KBM-7 (cell line): ENCODE data around the gene PPCDC.

ENCODE experiments used
- DNase-seq: peaks from one replicate; pipeline ENCODE4 v3.0.0-alpha.2; 2015
- in situ Hi-C: fragments of 300-500 bp; cut with MboI; formaldehyde crosslinking; loops from 2 replicates; pipeline ENCODE4 v1.14.3; 2020; ENCODE audit warnings: low sequenced_read_pairs, low pct_unique_long_range_greater_than_20kb, mixed read lengths

Gene PPCDC

DNA sequence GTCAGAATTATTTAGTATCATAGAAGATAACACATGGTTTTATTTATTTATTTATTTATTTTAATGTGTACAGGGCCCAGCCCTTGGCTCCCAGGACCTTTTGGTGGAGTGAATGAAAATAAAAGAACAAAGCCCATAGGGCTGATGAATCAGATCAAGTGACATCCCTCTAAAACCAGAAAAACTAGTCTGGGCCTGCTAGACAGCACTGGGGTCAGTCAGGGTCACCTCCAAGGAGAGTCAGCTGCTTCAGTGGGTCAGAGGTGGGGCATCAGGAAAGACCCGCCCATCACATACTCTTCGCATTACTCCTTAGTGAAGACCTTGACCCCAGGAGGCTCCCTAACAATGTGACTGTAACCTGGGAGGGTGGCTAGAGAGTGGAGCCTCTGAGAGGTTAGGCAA, 12.8 kb downstream of the PPCDC start:
- DNase-seq, result no peak
- in situ Hi-C loops, result no loop called here

DNA sequence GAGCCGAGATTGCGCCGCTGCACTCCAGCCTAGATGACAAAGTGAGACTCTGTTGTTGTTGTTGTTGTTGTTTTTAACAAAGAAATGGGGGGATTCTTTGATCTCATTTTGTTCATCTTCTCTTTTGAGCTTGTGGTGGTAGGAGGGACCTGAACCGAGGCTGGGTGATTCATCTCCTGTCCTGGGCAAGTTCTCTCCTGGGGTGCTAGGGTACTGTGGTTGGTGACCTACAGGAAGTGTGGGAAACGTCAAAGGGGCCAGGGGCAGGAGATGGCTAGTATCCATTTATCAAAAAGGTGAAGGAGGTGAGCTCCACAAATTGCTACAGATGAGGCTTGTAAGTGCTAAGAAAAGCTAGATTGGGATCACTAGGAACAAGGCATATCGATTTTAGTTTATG, 14.3 kb downstream of the PPCDC start:
- no peak for DNase-seq
- in situ Hi-C loops, result no loop called here

DNA sequence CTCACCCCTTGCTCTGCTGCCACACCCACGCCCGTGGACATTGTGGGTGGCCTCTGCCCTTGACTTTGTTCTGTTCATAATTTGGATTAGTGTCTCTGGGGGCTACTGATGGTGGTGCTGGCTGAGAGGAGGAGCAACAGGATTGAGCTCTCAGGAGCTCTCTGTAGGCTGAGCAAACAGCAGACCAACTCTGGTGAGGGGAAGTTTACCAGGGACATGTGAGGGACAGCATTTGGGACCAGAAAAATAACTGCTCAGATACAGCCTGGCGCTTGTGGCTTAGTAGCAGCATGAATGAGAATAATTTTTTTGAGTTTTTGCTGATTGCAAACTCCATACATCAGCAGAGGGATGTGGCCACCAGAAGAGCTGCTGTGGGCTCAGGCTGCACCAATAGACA, 14.8 kb downstream of the PPCDC start:
- DNase-seq, result no peak
- in situ Hi-C loops, result no loop called here

DNA sequence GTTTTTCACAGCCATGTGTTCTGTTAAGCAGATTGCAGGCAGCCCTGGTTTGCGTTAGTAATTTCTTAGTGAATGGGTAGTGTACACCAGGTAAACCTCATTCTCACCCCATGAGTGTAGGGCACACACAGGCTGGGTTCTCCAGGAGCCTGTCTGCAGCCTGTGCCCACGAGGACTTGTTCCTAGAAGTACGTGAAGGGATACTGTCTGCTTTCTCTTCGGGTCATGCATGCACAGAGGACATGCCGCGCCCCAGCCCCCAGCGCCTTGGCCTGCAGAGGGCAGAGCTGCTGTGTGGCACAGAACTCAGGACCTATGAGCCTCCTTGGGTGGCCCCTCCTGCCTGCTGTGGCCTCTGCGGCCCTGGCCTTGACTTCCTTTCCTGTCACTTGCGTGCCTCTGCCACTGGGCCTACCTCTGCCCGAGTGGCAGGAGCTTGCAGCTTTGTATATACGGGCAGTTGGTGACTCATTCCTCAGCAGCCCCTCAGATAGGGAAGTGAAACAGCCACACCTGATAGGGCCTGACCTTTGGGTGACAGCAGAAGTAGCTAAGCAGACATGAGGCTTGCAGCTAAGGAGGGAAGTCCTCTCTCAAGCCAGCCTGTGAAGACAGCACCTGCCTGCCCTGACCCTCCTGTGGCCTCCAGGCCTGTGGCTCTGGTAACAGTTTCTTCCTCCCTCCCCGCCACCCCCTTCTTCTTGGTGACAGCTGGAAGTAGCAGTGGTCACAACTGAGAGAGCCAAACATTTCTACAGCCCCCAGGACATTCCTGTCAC, 19.5 kb downstream of the PPCDC start:
- in situ Hi-C loops, result no loop called here

DNA sequence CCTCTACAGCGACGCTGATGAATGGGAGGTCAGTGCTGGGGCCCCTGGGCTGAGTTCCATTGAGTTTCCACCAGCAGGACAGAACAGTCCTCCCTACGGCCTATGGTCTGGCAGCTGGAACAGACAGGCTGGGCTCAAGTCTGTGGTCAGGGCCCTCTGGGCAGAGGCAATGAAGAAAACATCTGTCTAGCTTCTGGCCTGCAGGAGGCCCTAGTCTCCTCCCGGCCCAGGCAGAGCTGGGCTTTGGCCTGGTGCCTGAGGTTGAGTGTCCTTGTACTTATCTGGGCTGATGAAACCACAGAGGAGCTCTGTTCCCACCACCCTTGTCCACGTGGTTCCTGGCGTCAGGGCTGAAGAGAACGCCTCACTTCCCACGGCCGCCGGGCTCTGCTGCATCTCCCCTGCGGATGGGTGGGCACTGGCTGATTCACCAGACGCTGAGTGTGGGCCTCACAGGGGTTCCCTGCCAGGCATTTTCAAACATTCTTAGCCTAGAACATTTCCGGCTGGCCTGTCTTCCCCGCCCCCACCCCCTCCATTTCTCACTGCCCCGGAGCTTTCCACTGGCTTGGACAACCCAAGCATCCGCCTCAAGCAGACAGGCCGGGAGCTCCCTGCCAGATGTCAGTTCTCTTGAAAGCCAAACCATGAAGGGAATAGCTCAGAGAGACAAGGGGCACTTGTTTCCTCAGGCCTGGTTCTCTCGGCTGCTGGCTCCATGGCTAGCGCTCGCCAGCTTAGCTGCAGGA, 20.3 kb downstream of the PPCDC start:
- in situ Hi-C loops, result no loop called here
- DNase-seq, result peak; percentile 92

More for the DNA sequence above, 19.5 kb downstream of the PPCDC start:
- DNase-seq, result peak; percentile 100

DNA sequence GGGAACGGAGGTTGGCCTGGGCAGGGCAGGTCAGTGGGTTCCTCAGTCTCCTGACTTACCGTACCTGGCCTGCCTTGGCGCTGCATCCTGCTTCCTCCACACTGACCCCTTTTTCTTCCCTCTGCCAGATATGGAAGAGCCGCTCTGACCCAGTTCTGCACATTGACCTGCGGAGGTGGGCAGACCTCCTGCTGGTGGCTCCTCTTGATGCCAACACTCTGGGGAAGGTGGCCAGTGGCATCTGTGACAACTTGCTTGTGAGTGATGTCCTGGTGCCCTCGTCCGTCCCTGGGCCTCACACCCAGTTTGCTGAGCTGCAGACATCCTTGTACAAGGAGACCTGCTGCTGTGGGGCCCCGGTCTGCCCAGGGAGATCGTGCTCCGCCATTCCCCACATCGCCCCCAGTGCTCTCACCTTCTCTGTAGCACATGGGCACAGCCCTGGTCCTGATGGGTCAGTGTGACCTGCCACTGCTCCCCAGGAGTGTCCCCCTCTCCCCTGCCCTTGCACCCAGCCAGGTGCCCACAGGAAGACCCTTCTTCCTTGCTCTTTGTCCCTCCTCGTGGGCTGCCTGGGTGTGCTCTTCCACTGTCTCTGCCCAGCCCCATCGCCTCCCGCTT, 21.0 kb downstream of the PPCDC start:
- in situ Hi-C loops, result no loop called here
- no peak for DNase-seq

DNA sequence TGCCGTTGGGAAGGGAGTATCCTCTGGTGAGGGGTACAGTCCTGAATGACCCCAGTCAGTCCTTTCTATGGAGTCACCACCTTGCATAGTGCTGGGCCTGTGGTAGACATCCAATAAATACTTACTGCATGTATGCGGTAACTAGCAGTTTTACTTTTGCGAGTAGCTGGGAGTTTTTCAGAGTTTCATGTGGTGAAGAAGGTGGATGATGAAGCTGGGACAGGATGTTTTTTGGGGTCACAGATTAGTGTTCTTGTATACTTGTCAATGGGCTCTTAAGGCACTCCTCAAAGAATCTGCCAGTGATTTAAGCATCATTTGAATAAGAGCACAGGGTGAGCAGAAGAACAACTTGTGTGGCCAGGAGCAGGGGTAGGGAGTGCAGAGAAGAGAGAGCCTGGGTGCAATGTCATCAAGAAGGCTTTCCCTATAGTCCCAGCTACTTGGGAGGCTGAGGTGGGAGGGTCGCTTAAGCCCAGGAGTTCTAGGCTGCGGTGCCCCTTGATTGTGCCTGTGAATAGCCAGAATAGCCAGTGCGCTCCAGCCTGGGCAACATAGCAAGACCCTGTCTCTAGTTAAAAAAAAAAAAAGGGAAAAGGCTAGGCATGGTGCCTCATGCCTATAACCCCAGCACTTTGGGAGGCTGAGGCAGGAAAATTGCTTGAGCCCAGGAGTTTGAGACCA, 22.1 kb downstream of the PPCDC start:
- in situ Hi-C loops, result no loop called here
- no peak for DNase-seq

DNA sequence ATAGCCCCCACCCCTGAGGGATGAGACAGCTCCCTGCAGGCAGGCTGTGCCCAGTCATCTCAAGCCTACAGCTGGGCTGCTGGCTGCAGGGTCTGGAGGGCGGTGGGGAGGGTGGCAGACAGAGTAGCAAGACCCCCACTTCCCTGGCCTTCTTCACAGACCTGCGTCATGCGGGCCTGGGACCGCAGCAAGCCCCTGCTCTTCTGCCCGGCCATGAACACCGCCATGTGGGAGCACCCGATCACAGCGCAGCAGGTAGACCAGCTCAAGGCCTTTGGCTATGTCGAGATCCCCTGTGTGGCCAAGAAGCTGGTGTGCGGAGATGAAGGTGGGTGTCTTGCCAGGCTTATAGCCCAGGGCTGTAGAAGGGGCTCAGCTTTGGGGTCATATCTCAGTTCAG, 25.0 kb downstream of the PPCDC start:
- in situ Hi-C loops, result no loop called here
- no peak for DNase-seq

DNA sequence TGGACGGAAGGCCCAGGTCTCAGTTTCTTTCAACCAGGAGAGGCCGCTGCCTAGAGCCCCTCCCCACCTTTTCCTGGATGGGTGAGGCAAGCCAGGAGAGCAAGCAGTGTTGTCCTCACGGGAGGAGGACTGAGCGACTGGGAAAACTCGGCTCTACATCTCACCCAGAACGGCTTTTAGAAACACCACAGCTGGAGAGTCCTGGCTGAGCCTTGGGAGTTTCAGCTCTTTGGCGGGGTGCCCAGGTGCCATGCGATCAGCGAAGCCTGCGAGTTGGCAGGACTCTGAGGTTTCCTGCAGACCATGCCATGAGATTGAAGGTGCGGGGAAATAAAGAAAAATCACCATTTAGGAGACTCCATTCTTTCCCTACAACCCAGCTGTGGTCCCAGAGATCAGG, 26.0 kb downstream of the PPCDC start:
- DNase-seq, result no peak
- in situ Hi-C loops, result no loop called here

DNA sequence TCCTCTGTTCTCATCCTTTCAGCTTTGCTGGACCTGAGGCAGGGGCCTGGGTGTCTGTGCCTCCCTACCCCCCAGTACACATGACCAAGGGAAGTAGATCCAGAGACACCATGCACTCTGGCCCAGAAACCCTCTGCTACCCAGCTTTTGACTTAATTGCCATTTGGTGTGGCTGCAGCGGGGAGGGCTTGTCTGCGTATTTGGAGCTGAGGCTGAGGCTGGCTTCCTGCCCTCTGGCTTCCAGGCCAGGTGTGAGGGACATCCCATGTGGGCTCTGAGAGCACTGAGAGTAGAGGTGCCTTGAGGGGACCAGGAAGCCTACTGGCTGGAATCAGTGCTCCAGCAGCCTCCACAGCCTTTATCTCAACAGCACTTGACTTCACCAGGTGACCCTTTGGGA, 26.9 kb downstream of the PPCDC start:
- DNase-seq, result no peak
- in situ Hi-C loops, result no loop called here

DNA sequence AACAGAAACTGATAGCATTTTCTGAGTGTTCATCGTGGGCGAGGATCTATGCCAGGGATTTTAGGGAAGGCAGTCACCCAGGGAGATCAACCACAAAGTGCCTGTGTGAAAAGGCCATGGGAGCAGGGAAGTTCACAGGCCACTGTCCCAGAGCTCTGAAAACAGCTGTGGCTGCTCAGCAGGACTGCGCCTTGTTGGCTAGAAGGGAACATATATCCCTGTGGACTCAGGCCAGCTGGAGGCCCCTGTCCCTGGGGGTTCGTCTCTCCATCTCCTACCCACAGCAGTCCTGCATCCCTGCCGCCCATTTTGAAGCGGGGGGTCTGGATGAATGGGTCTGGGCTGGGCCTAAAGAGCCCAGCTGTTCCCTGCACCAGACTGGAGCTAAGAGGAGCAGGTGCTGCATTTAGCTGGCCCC, 27.8 kb downstream of the PPCDC start:
- in situ Hi-C loops, result no loop called here
- no peak for DNase-seq

DNA sequence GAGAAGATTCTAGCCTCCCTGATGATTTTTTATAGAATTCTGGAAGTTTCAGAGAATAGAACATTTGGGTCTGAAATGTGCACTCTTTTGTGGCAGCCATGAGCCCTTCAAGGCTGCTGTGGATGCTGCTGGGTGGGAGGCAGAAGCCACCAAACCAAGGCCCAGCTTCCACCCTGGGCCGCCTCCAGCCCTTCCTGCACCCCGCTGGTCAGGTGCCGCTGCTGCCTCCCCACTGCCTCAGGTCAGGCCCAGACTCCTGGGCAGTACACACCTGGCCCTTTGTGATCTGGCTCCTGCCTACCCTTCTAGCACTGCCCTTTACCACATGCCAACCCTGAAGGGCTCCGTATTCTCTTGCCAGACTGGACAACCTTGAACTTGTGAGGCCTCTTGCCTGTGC, 28.3 kb downstream of the PPCDC start:
- DNase-seq, result no peak
- in situ Hi-C loops, result no loop called here

DNA sequence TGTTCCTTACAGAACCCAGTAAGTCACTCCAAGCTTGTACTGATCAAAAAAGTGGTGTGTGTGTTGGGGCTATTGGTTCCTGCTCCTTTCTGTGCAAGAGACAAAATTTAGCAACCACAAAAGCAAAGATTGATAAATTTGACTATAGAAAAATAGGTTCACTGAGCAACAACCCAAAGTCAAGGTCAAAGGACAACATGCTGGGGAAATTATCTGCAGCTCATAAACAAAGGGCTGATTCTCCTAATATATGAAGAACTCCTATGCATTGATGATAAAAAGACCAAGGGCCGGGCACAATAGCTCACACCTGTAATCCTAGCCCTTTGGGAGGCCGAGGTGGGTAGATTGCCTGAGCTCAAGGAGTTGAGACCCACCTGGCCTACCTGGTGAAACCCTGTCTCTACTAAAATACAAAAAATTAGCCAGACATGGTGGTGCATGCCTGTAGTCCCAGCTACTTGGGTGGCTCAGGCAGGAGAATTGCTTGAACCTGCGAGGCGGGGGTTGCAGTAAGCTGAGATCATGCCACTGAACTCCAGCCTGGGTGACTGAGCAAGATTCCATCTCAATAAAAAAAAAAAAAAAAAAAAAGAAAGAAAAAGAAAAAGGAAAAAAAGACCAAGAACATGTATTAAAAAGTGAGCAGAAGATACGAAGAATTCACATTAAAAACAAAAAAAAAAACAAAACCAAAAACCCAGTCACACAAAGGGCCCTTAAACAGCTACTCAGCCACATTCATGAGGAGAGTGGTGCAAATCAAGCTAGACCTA, 29.8 kb downstream of the PPCDC start:
- no peak for DNase-seq
- in situ Hi-C loops, result no loop called here

DNA sequence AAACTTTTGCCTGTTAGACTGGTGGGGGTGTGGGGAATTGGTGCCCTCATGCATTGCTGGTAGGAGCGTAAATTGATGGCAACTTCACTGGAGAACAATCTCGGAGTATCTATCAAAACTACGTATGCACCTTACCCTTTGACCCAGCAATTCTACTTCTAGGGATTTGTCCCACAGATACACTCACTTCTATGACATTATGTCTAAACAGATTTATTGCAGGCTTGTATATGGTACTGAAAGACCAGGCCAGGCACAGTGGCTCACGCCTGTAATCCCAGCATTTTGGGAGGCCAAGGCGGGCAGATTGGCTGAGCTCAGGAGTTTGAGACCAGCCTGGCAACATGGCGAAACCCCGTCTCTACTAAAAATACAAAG, 30.3 kb downstream of the PPCDC start:
- in situ Hi-C loops, result no loop called here

DNA sequence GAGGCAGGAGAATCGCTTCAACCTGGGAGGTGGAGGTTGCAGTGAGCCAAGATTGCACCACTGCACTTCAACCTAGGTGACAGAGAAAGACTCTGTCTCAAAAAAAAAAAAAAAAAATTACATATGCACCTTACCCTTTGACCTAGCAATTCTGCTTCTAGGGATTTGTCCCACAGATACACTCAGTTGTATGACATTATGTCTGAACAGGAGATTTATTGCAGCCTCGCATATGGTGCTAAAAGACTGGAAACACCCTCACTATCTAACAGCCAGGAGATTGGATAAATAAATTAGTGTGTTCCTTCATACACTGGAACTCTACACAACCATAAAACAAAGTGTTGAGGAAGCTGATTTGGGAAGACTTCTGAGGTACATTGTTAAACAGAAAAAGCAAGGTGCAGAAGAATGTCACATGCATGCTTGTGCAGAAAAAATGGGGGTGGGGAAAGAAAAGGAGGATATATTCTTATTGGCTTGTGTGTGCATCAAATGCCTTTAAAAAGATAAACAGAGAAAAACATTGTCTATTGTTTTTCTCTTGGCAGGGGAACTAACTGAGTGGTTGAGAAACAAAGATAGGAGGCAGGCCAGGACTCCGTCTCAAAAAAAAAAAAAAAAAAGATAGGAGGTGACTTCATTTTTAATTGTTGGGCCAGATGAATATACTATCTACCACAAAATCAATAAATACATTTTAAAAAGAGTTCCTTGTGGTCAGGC, 30.9 kb downstream of the PPCDC start:
- in situ Hi-C loops, result no loop called here
- DNase-seq, result no peak

More for the DNA sequence above, 30.3 kb downstream of the PPCDC start:
- DNase-seq, result no peak

DNA sequence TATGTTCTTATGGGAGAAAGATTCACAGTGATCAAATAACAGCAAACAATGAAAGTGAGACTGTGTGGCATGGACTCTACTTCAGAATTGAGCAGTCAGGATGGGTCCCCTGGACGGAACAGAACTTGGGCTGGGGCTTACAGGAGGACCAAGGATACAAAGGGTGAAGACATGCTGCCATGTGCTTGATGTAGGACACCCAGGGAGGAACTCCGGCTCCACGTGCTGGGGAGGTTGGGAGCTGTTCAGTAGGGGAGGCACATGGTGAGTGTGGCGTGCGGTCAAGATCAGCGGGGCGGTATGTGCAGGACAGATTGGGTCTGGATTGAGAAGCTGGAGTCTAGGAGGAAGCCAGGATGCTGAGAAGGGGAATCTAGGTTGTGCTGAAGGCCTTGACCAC, 32.6 kb downstream of the PPCDC start:
- DNase-seq, result no peak
- in situ Hi-C loops, result no loop called here

DNA sequence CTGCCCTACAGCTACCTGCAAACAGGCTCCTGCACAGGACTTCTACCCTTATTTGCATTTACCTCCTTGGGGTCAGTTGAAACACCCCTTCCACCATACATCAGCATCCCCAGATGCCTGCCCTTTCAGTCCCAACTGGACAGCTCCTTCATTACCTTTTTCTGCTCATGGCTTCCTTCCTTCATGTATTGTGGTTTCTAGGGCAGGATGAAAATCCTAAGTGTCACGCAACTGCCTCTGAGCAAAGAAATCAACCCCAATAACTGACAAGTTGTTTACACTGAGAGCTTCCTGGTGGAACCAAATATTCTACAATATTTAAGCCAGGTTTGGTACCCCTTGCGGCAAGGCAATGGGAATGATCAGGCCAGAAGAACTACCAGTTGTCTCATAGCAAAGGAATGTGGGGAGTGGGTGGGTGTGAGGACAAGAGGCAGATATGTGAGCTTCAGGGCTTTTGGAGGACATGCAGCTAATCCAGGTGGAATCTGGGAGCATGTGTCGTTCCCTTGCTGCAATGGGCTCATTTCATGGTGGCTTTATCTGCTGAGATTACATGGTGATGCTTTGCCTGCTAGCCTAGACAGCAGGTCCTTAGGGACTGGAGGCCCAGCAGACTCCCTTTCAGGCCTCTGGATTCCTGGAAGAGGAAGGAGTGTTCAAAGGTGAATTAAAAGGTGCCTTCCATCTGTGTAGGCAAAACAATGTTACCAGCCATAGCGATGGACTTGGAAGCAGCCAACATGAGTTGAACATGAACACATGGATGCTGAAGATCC, 34.9 kb downstream of the PPCDC start:
- peak; percentile 54 for DNase-seq
- in situ Hi-C loops, result no loop called here

DNA sequence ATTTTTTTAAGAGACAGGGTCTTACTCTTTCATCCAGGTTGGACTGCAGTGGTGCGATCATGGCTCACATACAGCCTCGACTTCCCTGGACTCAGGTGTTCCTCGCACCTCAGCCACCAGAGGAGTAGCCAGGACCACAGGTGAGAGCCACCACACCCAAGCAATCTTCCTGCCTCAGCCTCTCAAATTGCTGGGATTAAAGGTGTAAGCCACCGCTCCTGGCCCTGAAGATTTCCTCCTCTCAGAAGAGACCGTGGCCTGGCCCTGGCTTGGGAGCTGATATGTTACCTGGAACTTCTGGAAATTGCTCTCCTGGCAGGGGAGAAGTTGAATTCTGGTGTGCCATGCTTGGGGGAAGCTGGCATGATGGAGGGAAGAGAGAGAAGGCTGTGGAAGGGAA, 36.2 kb downstream of the PPCDC start:
- in situ Hi-C loops, result no loop called here
- no peak for DNase-seq
